Neutrophil (primary cell): ENCODE results near the gene NT5E.

Source experiments
- H3K27ac ChIP-seq: fragments of 200-600 bp; sonication (generic); 2 replicates; pipeline ENCODE4 v1.5.1; 2016; ENCODE audit warnings: mild to moderate bottlenecking, moderate library complexity
- H3K27me3 ChIP-seq: fragments of 200-600 bp; sonication (generic); 2 replicates; pipeline ENCODE4 v1.6.0; 2016; ENCODE audit warnings: mild to moderate bottlenecking
- H3K36me3 ChIP-seq: fragments of 200-600 bp; sonication (generic); 2 replicates; pipeline ENCODE4 v1.5.1; 2017
- H3K4me1 ChIP-seq, 2 experiments: fragments of 200-600 bp in 1 of 2; sonication (generic) in 1 of 2; 1 replicate in 1 of 2; 2 replicates in 1 of 2; pipeline versions ENCODE4 v1.5.1 to v1.6.1; 2013 to 2016; ENCODE audit warnings: low read depth in 1 of 2, low read length in 1 of 2, mild to moderate bottlenecking in 1 of 2, moderate library complexity in 1 of 2; ENCODE audit not compliant: control insufficient read depth in 1 of 2, insufficient read depth in 1 of 2
- H3K4me3 ChIP-seq, 2 experiments: fragments of 200-600 bp in 1 of 2; sonication (generic) in 1 of 2; 1 replicate in 1 of 2; 2 replicates in 1 of 2; pipeline ENCODE4 v1.5.1; 2013 to 2016; ENCODE audit warnings: low read depth in 1 of 2, low read length in 1 of 2, mild to moderate bottlenecking in 1 of 2, moderate library complexity in 1 of 2
- H3K9me3 ChIP-seq: fragments of 200-600 bp; sonication (generic); 2 replicates; pipeline ENCODE4 v1.5.1; 2016
- CTCF ChIP-seq: fragments of 200-600 bp; sonication (generic); IDR thresholded peaks from 2 replicates; pipeline ENCODE4 v1.5.1; 2016; ENCODE audit warnings: antibody characterized with exemption

Gene NT5E

DNA sequence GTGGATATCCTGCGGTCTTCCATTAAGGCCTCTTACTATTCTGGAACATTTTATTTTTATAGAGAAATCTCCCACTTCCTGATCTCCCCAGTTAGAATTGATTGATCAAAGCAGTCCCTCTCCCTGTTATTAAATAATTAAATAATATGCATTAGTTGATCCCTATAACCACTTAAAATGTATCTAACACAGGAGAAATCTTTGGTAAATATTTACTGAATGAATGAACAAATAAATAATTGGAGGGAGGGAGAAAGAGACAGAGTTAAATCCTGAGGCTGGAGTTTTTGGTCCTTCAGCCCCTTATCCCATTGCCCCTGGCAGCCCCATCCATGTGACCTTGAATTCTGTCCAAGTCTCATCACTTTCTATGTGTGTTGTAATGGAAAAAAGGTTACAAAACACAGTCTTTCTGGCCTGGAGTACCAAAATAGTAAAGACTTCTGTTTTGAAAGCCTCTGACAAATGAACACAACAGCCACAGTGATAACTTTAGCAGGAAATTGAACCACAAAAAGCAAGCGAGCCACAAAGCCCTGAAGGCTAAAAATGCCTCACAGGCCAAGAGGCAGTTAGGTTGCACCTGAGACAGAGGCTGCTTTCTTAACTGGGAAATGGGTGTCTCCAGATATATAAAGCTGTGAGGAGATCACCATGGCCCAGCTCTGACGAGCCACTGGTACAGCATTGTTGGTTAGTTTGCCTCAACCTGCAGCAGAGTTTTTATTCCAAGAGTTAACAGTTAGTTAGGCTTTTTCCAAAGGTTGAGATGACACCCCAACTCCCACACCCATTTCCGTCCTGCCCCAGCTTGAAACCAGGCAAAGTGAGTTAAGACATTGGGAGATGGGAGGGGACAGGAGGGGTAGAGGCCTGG, 11.3 kb downstream of the NT5E start:
- TF ChIP-seq CTCF = no peak

GRCh38 chr6:85461798-85462170, 11.9 kb downstream of the NT5E start:
- H3K9me3 ChIP-seq = no peaks in the 10 kb centered on the region
- peaks cover 10% of the 10 kb centered on the region for H3K27me3 ChIP-seq
- no peak overlapping the region for H3K4me3 ChIP-seq
- peaks cover 0 to 3% of the 10 kb centered on the region in 2 experiments for H3K4me1 ChIP-seq
- TF ChIP-seq CTCF = no peak
- H3K36me3 ChIP-seq = no peaks in the 10 kb centered on the region
- no peak overlapping the region for H3K27ac ChIP-seq

More for the DNA sequence above, 11.3 kb downstream of the NT5E start:
- H3K27ac ChIP-seq = no peak overlapping the region
- H3K4me3 ChIP-seq = no peak overlapping the region
- no peaks in the 10 kb centered on the region for H3K36me3 ChIP-seq
- H3K4me1 ChIP-seq = peaks cover 0 to 3% of the 10 kb centered on the region in 2 experiments
- H3K9me3 ChIP-seq = no peaks in the 10 kb centered on the region
- H3K27me3 ChIP-seq = peaks cover 17% of the 10 kb centered on the region

- TF ChIP-seq CTCF = no peak
- Histone ChIP-seq H3K27me3 (peaks cover 7% of the 10 kb centered on the region), H3K27ac (no peak overlapping the region), H3K9me3 (no peaks in the 10 kb centered on the region), H3K36me3 (no peaks in the 10 kb centered on the region), H3K4me3 (no peak overlapping the region), H3K4me1 (peaks cover 0 to 3% of the 10 kb centered on the region in 2 experiments)
Observed at GRCh38 chr6:85462673-85463072, 12.8 kb downstream of the NT5E start.

DNA sequence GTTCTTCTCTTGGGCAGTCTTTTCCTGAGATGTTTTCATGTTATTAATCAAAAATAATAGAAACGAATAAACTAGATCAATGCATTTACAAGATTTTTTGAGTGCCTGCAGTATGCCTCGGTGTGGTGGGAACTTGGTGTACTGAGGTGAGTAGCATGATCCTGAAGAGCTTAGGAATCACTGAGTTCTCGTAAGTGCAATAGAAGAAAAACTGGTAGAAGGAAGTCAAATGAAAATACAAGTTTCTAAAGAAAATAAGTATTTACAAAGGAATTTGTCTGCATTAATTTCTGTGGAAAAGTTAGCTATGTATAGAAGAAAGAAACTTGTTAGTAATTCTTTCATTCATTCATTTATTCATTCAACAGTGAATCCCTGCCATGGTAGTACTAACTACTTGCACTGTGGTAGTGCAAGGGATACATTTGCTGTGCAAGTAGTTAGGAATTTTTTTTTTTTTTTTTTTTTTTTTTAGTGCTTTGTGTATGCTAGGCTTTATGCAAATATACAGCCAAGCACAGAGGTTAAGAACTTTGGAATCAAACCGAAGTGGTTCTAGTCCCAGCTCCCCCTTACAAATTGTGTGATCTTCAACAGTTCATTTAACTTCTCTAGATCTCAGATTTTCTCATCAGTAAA, 13.9 kb downstream of the NT5E start:
- no peaks in the 10 kb centered on the region for H3K9me3 ChIP-seq
- H3K4me1 ChIP-seq = peaks cover 0 to 3% of the 10 kb centered on the region in 2 experiments
- no peak overlapping the region for H3K4me3 ChIP-seq
- H3K36me3 ChIP-seq = no peaks in the 10 kb centered on the region
- TF ChIP-seq CTCF = no peak
- no peak overlapping the region for H3K27ac ChIP-seq
- H3K27me3 ChIP-seq = peaks cover 7% of the 10 kb centered on the region

GRCh38 chr6:85464260-85464644, 14.4 kb downstream of the NT5E start:
- no peak for TF ChIP-seq CTCF
- Histone ChIP-seq H3K27me3 (peaks cover 7% of the 10 kb centered on the region), H3K4me3 (no peak overlapping the region), H3K4me1 (peaks cover 0 to 3% of the 10 kb centered on the region in 2 experiments), H3K27ac (no peak overlapping the region), H3K9me3 (no peaks in the 10 kb centered on the region), H3K36me3 (no peaks in the 10 kb centered on the region)
